HepG2 (cell line): ENCODE data around the gene ACSL3. TPM values are rescaled to one million over a fixed set of nuclear protein-coding genes. Genes with fewer than 3 reads are reported as not detected.

Experiments
- CCAR2 ChIP-seq: fragments of 200-400 bp; formaldehyde crosslinking; optimal IDR thresholded peaks from 2 replicates; pipeline ENCODE3; 2018; ENCODE audit warnings: low read depth, mild to moderate bottlenecking, low read length, moderate library complexity
- CEBPZ ChIP-seq: IDR thresholded peaks from 2 replicates; pipeline ENCODE4 v1.6.1; 2012; ENCODE audit warnings: low read length, improper control_type of control experiment
- GABPA ChIP-seq, 2 experiments: IDR thresholded peaks; 2 replicates each; pipeline ENCODE4 v1.6.1; 2011 to 2016; ENCODE audit warnings: low read depth in 2 of 2, low read length in 1 of 2, missing biosample characterization in 1 of 2, missing genetic modification characterization in 1 of 2
- GZF1 ChIP-seq: sonication (generic); formaldehyde crosslinking; IDR thresholded peaks from 2 replicates; pipeline ENCODE4 v1.5.1; 2020; ENCODE audit warnings: mild to moderate bottlenecking, missing genetic modification reagents
- HES4 ChIP-seq: sonication (generic); formaldehyde crosslinking; IDR thresholded peaks from 2 replicates; pipeline ENCODE4 v1.9.0; 2021; ENCODE audit warnings: mild to moderate bottlenecking, missing genetic modification reagents, borderline replicate concordance
- KAT2B ChIP-seq: fragments of 150-350 bp; IDR thresholded peaks from 2 replicates; pipeline ENCODE4 v1.6.1; 2014; ENCODE audit warnings: low read depth, low read length, borderline replicate concordance
- KDM6A ChIP-seq: IDR thresholded peaks from 2 replicates; pipeline ENCODE4 v1.6.1; 2016; ENCODE audit warnings: low read depth
- LBX2 ChIP-seq: sonication (generic); formaldehyde crosslinking; IDR thresholded peaks from 2 replicates; pipeline ENCODE4 v1.5.0; 2020; ENCODE audit warnings: missing genetic modification reagents, mild to moderate bottlenecking, borderline replicate concordance
- ONECUT2 ChIP-seq: sonication (generic); formaldehyde crosslinking; IDR thresholded peaks from 2 replicates; pipeline ENCODE4 v1.4.0; 2020; ENCODE audit warnings: missing genetic modification reagents
- ZNF276 ChIP-seq: sonication (generic); formaldehyde crosslinking; IDR thresholded peaks from 2 replicates; pipeline ENCODE4 v1.4.0; 2020; ENCODE audit warnings: mild to moderate bottlenecking, low read depth, missing genetic modification reagents
- ZNF280D ChIP-seq: sonication (generic); formaldehyde crosslinking; IDR thresholded peaks from 2 replicates; pipeline ENCODE4 v1.5.1; 2020; ENCODE audit warnings: mild to moderate bottlenecking, missing genetic modification reagents
- ZNF414 ChIP-seq: sonication (generic); formaldehyde crosslinking; IDR thresholded peaks from 2 replicates; pipeline ENCODE4 v1.5.0; 2020; ENCODE audit warnings: missing genetic modification reagents
- ZNF564 ChIP-seq: sonication (generic); formaldehyde crosslinking; IDR thresholded peaks from 2 replicates; pipeline ENCODE4 v1.8.1; 2023; ENCODE audit warnings: mild to moderate bottlenecking, missing genetic modification reagents
- ZNF678 ChIP-seq: sonication (generic); formaldehyde crosslinking; IDR thresholded peaks from 2 replicates; pipeline ENCODE4 v1.4.0; 2020; ENCODE audit warnings: mild to moderate bottlenecking, missing genetic modification reagents
- polyA plus RNA-seq, 8 experiments: library from polyadenylated mRNA; depleted of rRNA in 3 of 8; stranded (reverse) in 7 of 8; unstranded in 1 of 8; fragments of >200 nt; fragmentation: Illumina TruSeq in 4 of 8; extraction: Trizol in 4 of 8; gene quantifications; 2 replicates each; pipeline versions ENCODE4 v1.2.1 to v1.2.3, GENCODE V29; 2011 to 2016; ENCODE audit warnings: low read depth in 4 of 8, missing spikeins in 1 of 8, mixed read lengths in 1 of 8; ENCODE audit not compliant: insufficient read depth in 1 of 8
- total RNA-seq, 5 experiments: library from RNA; depleted of rRNA; stranded (reverse); fragments of >200 nt; fragmentation: Illumina TruSeq; extraction: Trizol; gene quantifications; 2 replicates each; pipeline ENCODE4 v1.2.3, GENCODE V29; 2016; ENCODE audit warnings: low read depth in 1 of 5

Gene ACSL3
- total and polyA plus RNA-seq, 2 of the 13 experiments (the other 11 are each of a cell fraction or from before 2014, with no cell fraction given), result 305 to 365 TPM

GRCh38 chr2:222860740-222861410 is at the start of gene ACSL3 (continued):
- no peak for TF ChIP-seq ZNF280D (CRISPR knock-in tag)
- TF ChIP-seq GABPA (IDR thresholded peaks at IDR 0.05; ENCODE audit: low read depth, low read length), result no peak
- no peak for TF ChIP-seq GABPA (CRISPR knock-in tag; IDR thresholded peaks at IDR 0.05; ENCODE audit: low read depth)
- no peak for TF ChIP-seq CEBPZ
- TF ChIP-seq ZNF414 (CRISPR knock-in tag), result peak; percentile 37; the same call in 1 of the 2 replicates
- no peak for TF ChIP-seq ONECUT2 (CRISPR knock-in tag)
- TF ChIP-seq CCAR2, result no peak
- TF ChIP-seq KAT2B, result no peak
- TF ChIP-seq LBX2 (CRISPR knock-in tag), result no peak; the same call in 1 of the 2 replicates
- TF ChIP-seq HES4, result peak; percentile 91
- no peak; the same call in 1 of the 2 replicates for TF ChIP-seq GZF1
- TF ChIP-seq ZNF564 (CRISPR knock-in tag), result peak; percentile 97
- peak; percentile 31; the same call in 1 of the 2 replicates for TF ChIP-seq KDM6A (CRISPR knock-in tag)
- peak; percentile 83; the same call in 1 of the 2 replicates for TF ChIP-seq ZNF678
- TF ChIP-seq ZNF276, result peak; percentile 87
